Measurements from ENCODE around the gene NELL1. TPM values are rescaled to one million over a fixed set of nuclear protein-coding genes. Genes with fewer than 3 reads are reported as not detected.

Gene NELL1
- total RNA-seq, 1 donor from 2014 or later, result not detected

GRCh38 chr11:21040630-21041029 is 371.2 kb downstream of the NELL1 start:
- intact Hi-C loops (cut with micrococcal nuclease), result no loop called here
- H3K4me1 Mint-ChIP-seq, result no peaks in the 10 kb centered on the region
- H3K27me3 Mint-ChIP-seq, result no peaks in the 10 kb centered on the region
- no peak for DNase-seq
- CTCF ChIA-PET, result no interaction called here
- POLR2A ChIA-PET, result no interaction called here
- H3K9me3 Mint-ChIP-seq, result peaks cover 7% of the 10 kb centered on the region
- H3K4me3 Mint-ChIP-seq, result no peak overlapping the region
- TF ChIP-seq, protein P1, sequence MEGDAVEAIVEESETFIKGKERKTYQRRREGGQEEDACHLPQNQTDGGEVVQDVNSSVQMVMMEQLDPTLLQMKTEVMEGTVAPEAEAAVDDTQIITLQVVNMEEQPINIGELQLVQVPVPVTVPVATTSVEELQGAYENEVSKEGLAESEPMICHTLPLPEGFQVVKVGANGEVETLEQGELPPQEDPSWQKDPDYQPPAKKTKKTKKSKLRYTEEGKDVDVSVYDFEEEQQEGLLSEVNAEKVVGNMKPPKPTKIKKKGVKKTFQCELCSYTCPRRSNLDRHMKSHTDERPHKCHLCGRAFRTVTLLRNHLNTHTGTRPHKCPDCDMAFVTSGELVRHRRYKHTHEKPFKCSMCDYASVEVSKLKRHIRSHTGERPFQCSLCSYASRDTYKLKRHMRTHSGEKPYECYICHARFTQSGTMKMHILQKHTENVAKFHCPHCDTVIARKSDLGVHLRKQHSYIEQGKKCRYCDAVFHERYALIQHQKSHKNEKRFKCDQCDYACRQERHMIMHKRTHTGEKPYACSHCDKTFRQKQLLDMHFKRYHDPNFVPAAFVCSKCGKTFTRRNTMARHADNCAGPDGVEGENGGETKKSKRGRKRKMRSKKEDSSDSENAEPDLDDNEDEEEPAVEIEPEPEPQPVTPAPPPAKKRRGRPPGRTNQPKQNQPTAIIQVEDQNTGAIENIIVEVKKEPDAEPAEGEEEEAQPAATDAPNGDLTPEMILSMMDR (IDR thresholded peaks at IDR 0.05), result no peak
- ATAC-seq (ENCODE audit: low read depth), result no peak
- H3K27ac Mint-ChIP-seq, result no peak overlapping the region
- H3K36me3 Mint-ChIP-seq (ENCODE audit: low read depth), result no peaks in the 10 kb centered on the region

DNA sequence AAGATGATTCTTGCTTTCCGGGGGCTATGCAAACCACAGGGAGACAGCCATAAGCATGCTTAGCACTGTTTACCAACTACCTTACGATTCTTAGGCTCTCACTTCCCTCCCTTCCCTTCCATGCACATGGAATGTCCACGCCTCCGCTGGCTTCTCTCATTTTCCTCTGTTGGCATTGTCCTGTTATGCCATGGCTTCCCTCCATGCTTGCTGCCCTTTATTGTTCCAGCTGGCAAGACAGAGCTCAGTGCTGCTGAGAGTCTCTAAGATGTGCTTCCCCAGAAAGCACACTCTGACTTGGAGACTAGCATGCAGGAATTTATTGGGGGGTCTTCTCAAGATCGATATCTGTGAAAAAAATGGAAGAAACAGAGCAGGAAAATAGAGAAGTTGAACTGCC is 379.2 kb downstream of the NELL1 start:
- POLR2A ChIA-PET, result no interaction called here
- H3K4me3 Mint-ChIP-seq, result no peak overlapping the region
- no peak for DNase-seq
- H3K4me1 Mint-ChIP-seq, result no peaks in the 10 kb centered on the region
- CTCF ChIA-PET, result no interaction called here
- TF ChIP-seq, protein P1 (IDR thresholded peaks at IDR 0.05), result no peak
- no peak for ATAC-seq (ENCODE audit: low read depth)
- H3K9me3 Mint-ChIP-seq, result peaks cover 2% of the 10 kb centered on the region
- intact Hi-C loops (cut with micrococcal nuclease), result no loop called here
- no peak overlapping the region for H3K27ac Mint-ChIP-seq
- no peaks in the 10 kb centered on the region for H3K27me3 Mint-ChIP-seq
- no peaks in the 10 kb centered on the region for H3K36me3 Mint-ChIP-seq (ENCODE audit: low read depth)

DNA sequence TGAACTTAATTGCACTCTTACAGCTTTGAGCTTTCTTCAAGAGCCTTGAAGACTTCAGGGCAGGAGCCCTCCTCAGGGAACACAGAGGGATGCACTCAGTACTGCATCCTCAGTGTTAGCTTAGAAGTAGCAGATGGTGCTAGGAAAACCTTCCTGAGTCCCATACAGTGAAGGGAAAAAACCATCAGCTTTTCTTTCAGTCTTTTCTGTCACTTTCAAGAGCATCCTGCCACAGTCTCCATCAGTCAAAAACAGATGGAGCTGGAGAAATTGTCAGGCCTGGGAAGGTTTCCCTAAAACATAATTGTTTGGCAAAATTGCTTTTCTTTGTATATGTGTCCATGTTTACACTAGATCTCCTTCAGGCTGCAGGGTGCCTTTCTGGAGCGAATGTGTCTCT is 384.1 kb downstream of the NELL1 start:
- POLR2A ChIA-PET, result no interaction called here
- ATAC-seq (ENCODE audit: low read depth) (no peak), DNase-seq (no peak)
- Mint-ChIP-seq H3K36me3 (ENCODE audit: low read depth) (no peaks in the 10 kb centered on the region), H3K4me1 (no peaks in the 10 kb centered on the region), H3K4me3 (no peak overlapping the region), H3K9me3 (peaks cover 2% of the 10 kb centered on the region), H3K27me3 (no peaks in the 10 kb centered on the region), H3K27ac (no peak overlapping the region)
- TF ChIP-seq, protein P1 (IDR thresholded peaks at IDR 0.05), result no peak
- CTCF ChIA-PET, result no interaction called here
- intact Hi-C loops (cut with micrococcal nuclease), result no loop called here

DNA sequence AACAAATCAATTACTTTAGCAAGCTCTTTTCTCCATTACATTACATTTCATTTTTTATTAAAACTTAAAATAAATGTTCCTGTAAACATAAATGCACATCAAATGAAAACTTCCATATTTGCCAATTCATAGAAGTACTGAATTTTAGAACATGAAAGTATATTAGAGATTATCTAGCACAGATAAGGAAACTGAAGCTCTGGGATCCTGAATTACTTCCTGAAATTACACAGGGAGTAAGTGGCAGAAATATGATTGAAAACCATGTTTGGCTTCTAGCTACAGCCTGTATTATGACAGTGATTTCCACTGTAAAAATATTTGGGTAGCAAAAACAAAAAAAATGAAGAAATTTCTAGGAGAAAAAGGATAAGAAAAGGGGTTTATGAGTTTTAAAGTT is 387.3 kb downstream of the NELL1 start:
- intact Hi-C loops (cut with micrococcal nuclease), result no loop called here
- Mint-ChIP-seq H3K4me3 (no peak overlapping the region), H3K9me3 (peaks cover 3% of the 10 kb centered on the region), H3K27me3 (no peaks in the 10 kb centered on the region), H3K36me3 (ENCODE audit: low read depth) (no peaks in the 10 kb centered on the region), H3K27ac (no peak overlapping the region), H3K4me1 (no peaks in the 10 kb centered on the region)
- ChIA-PET POLR2A (no interaction called here), CTCF (no interaction called here)
- DNase-seq (no peak), ATAC-seq (ENCODE audit: low read depth) (no peak)
- TF ChIP-seq, protein P1 (IDR thresholded peaks at IDR 0.05), result no peak

GRCh38 chr11:21059879-21060278 is 390.5 kb downstream of the NELL1 start:
- ATAC-seq (ENCODE audit: low read depth), result no peak
- no peaks in the 10 kb centered on the region for H3K36me3 Mint-ChIP-seq (ENCODE audit: low read depth)
- H3K4me3 Mint-ChIP-seq, result no peak overlapping the region
- no peaks in the 10 kb centered on the region for H3K4me1 Mint-ChIP-seq
- CTCF ChIA-PET, result no interaction called here
- POLR2A ChIA-PET, result no interaction called here
- H3K27ac Mint-ChIP-seq, result no peak overlapping the region
- TF ChIP-seq, protein P1 (IDR thresholded peaks at IDR 0.05), result no peak
- DNase-seq, result no peak
- intact Hi-C loops (cut with micrococcal nuclease), result no loop called here
- H3K27me3 Mint-ChIP-seq, result no peaks in the 10 kb centered on the region
- peaks cover 8% of the 10 kb centered on the region for H3K9me3 Mint-ChIP-seq
